GM18511 (cell line): ENCODE results near the gene RASIP1.

Experiments
- ATAC-seq: cut with Tn5 transposase; IDR thresholded peaks from one replicate; pipeline ENCODE4 v1.9.1; 2021; ENCODE audit warnings: mild to moderate bottlenecking, moderate library complexity; ENCODE audit not compliant: unreplicated experiment

The RASIP1 gene

GRCh38 chr19:48678201-48678600, 62.2 kb downstream of the RASIP1 start:
- no peak for ATAC-seq

GRCh38 chr19:48676887-48677286, 63.5 kb downstream of the RASIP1 start:
- no peak for ATAC-seq

GRCh38 chr19:48676487-48676886, 63.9 kb downstream of the RASIP1 start:
- no peak for ATAC-seq

GRCh38 chr19:48674921-48675824, 65.2 kb downstream of the RASIP1 start:
- ATAC-seq = no peak

GRCh38 chr19:48674216-48674809, 66.1 kb downstream of the RASIP1 start:
- no peak for ATAC-seq

GRCh38 chr19:48673436-48674100, 66.8 kb downstream of the RASIP1 start:
- ATAC-seq = no peak

- ATAC-seq = no peak
Observed at GRCh38 chr19:48672994-48673393, 67.4 kb downstream of the RASIP1 start, which contains the start of gene NTN5. Gene NTN5, minus strand, starts transcription at chr19:48673017. Its CDS starts 2,031 bp downstream, at chr19:48670986.

GRCh38 chr19:48671446-48671995, 68.9 kb downstream of the RASIP1 start:
- no peak for ATAC-seq

GRCh38 chr19:48670699-48671445, 69.5 kb downstream of the RASIP1 start:
- no peak for ATAC-seq
